ENCODE data around the gene MAEA. TPM values are rescaled to one million over a fixed set of nuclear protein-coding genes. Genes with fewer than 3 reads are reported as not detected.

The MAEA gene
- total RNA-seq, 2 donors from 2014 or later, result 48.8 to 72.7 TPM

GRCh38 chr4:1376391-1376840 lies 86.7 kb downstream of the MAEA start:
- Histone ChIP-seq H3K36me3 (ENCODE audit: control insufficient read depth, insufficient read depth, low read length) (peaks cover 1% of the 10 kb centered on the region), H3K9ac (ENCODE audit: extremely low read depth, low read length, poor library complexity, severe bottlenecking) (no peak overlapping the region), H3K27me3 (ENCODE audit: control insufficient read depth, insufficient read depth, low read length, poor library complexity, severe bottlenecking) (no peaks in the 10 kb centered on the region), H3K27ac (ENCODE audit: low read depth, low read length) (no peak overlapping the region), H3K4me3 (ENCODE audit: low read length) (no peak overlapping the region), H3K4me1 (ENCODE audit: control insufficient read depth, insufficient read depth, low read length) (no peaks in the 10 kb centered on the region), H3K9me3 (ENCODE audit: control insufficient read depth, low read length) (no peaks in the 10 kb centered on the region)
- H3K4me1 Mint-ChIP-seq, result no peaks in the 10 kb centered on the region
- H3K27me3 Mint-ChIP-seq (ENCODE audit: insufficient read depth), result no peaks in the 10 kb centered on the region
- no peak for TF ChIP-seq CTCF (conservative IDR thresholded peaks at IDR 0.05)
- no peak overlapping the region for H3K4me3 Mint-ChIP-seq
- H3K36me3 Mint-ChIP-seq (ENCODE audit: low read depth), result peaks cover 15% of the 10 kb centered on the region
- H3K27ac Mint-ChIP-seq, result no peak overlapping the region
- 87 to 94% methylated on average over 13 to 23 of the region's 23 CpGs for WGBS, 2 experiments (ENCODE audit: insufficient coverage in 1 of 2, insufficient read length in 1 of 2)
- peak; percentile 32 for DNase-seq
- no peaks in the 10 kb centered on the region for H3K9me3 Mint-ChIP-seq

- Histone ChIP-seq H3K4me3 (ENCODE audit: low read length) (no peak overlapping the region), H3K36me3 (ENCODE audit: control insufficient read depth, insufficient read depth, low read length) (no peaks in the 10 kb centered on the region), H3K9me3 (ENCODE audit: control insufficient read depth, low read length) (no peaks in the 10 kb centered on the region), H3K4me1 (ENCODE audit: control insufficient read depth, insufficient read depth, low read length) (no peaks in the 10 kb centered on the region), H3K27ac (ENCODE audit: low read depth, low read length) (no peak overlapping the region), H3K9ac (ENCODE audit: extremely low read depth, low read length, poor library complexity, severe bottlenecking) (no peak overlapping the region), H3K27me3 (ENCODE audit: control insufficient read depth, insufficient read depth, low read length, poor library complexity, severe bottlenecking) (no peaks in the 10 kb centered on the region)
- TF ChIP-seq CTCF (conservative IDR thresholded peaks at IDR 0.05), result peak; percentile 57
- Mint-ChIP-seq H3K36me3 (ENCODE audit: low read depth) (peaks cover 11% of the 10 kb centered on the region), H3K27ac (no peak overlapping the region), H3K9me3 (no peaks in the 10 kb centered on the region), H3K27me3 (ENCODE audit: insufficient read depth) (no peaks in the 10 kb centered on the region), H3K4me3 (no peak overlapping the region), H3K4me1 (no peaks in the 10 kb centered on the region)
- WGBS, 2 experiments (ENCODE audit: insufficient coverage in 1 of 2, insufficient read length in 1 of 2), result 91 to 98% methylated on average over 14 to 32 of the region's 32 CpGs
- peak; percentile 70 for DNase-seq
These were observed 87.3 kb downstream of the MAEA start for GRCh38 chr4:1376841-1377605.

- Histone ChIP-seq H3K9me3 (ENCODE audit: control insufficient read depth, low read length) (no peaks in the 10 kb centered on the region), H3K4me1 (ENCODE audit: control insufficient read depth, insufficient read depth, low read length) (no peaks in the 10 kb centered on the region), H3K9ac (ENCODE audit: extremely low read depth, low read length, poor library complexity, severe bottlenecking) (no peak overlapping the region), H3K27me3 (ENCODE audit: control insufficient read depth, insufficient read depth, low read length, poor library complexity, severe bottlenecking) (no peaks in the 10 kb centered on the region), H3K4me3 (ENCODE audit: low read length) (no peak overlapping the region), H3K27ac (ENCODE audit: low read depth, low read length) (no peak overlapping the region), H3K36me3 (ENCODE audit: control insufficient read depth, insufficient read depth, low read length) (no peaks in the 10 kb centered on the region)
- H3K4me3 Mint-ChIP-seq, result no peak overlapping the region
- no peak for TF ChIP-seq CTCF (conservative IDR thresholded peaks at IDR 0.05)
- peaks cover 4% of the 10 kb centered on the region for H3K36me3 Mint-ChIP-seq (ENCODE audit: low read depth)
- H3K9me3 Mint-ChIP-seq, result no peaks in the 10 kb centered on the region
- no peak overlapping the region for H3K27ac Mint-ChIP-seq
- H3K27me3 Mint-ChIP-seq (ENCODE audit: insufficient read depth), result no peaks in the 10 kb centered on the region
- WGBS, 2 experiments (ENCODE audit: insufficient coverage in 1 of 2, insufficient read length in 1 of 2), result 93 to 94% methylated on average over 13 to 19 of the region's 19 CpGs
- DNase-seq, result peak; percentile 35
- no peaks in the 10 kb centered on the region for H3K4me1 Mint-ChIP-seq
These were observed 88.0 kb downstream of the MAEA start for GRCh38 chr4:1377606-1378261.

All from endodermal cell (in vitro differentiated cells).